ENCODE data around the gene ACOX3. TPM values are rescaled to one million over a fixed set of nuclear protein-coding genes. Genes with fewer than 3 reads are reported as not detected.
A peak's percentile ranks its signal among the peaks of the same experiment; 100 is the strongest.

ACOX3 gene
- polyA plus RNA-seq, 1 donor (not counting 4 experiments of a cell fraction or from before 2014, with no cell fraction given): 6.7 TPM

DNA sequence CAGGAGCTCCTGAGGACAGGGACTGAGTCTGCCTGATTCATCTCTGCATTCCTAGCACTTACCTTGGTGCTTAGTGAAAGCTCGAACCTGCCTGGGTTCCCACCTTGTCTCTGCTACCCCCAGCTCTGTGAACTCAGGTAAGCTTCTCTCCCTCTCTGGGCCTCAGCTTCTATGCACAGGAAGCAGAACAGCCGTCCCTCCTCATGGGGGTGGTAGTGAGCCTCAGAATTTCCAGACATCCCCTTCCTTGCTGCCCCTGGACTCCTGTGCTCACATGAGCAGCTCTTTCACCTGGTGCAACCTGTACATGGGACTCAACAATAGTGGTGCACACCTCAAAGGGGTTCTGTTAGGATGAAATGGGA lies 120.2 kb downstream of the ACOX3 start:
- dilution Hi-C loops (cut with MboI; ENCODE audit: extremely low pct_ligation_motif_present, low sequenced_read_pairs): no loop called here
- no peak overlapping the region for H3K27ac ChIP-seq (ENCODE audit: control insufficient read depth, insufficient read depth, low read length)
- no peak overlapping the region for H2AFZ ChIP-seq (ENCODE audit: control insufficient read depth, low read length)
- H3K4me2 ChIP-seq (ENCODE audit: control insufficient read depth, extremely low read depth, insufficient read depth, low read depth, low read length): no peak overlapping the region
- no peaks in the 10 kb centered on the region for H3K9me1 ChIP-seq (ENCODE audit: control insufficient read depth, extremely low read depth, insufficient read depth, low read length)
- peaks cover 4% of the 10 kb centered on the region for H3K9me3 ChIP-seq (ENCODE audit: control insufficient read depth, low read depth, low read length)
- H3K4me1 ChIP-seq (ENCODE audit: control insufficient read depth, extremely low read depth, insufficient read depth, low read length): peaks cover 37% of the 10 kb centered on the region
- no peaks in the 10 kb centered on the region for H3K27me3 ChIP-seq (ENCODE audit: control insufficient read depth, extremely low read depth, insufficient read depth, low read length)
- H3K36me3 ChIP-seq (ENCODE audit: control insufficient read depth in 2 of 2, extremely low read depth in 1 of 2, insufficient read depth in 2 of 2, low read length in 2 of 2): no peaks in the 10 kb centered on the region
- no peak overlapping the region for H3K4me3 ChIP-seq (ENCODE audit: control insufficient read depth in 2 of 3, extremely low read depth in 1 of 3, insufficient read depth in 2 of 3, low read depth in 1 of 3, low read length in 3 of 3)
- FAIRE-seq (peak; percentile 71), DNase-seq (ENCODE audit: low read depth, low spot score) (no peak)
- TF ChIP-seq, protein P1, sequence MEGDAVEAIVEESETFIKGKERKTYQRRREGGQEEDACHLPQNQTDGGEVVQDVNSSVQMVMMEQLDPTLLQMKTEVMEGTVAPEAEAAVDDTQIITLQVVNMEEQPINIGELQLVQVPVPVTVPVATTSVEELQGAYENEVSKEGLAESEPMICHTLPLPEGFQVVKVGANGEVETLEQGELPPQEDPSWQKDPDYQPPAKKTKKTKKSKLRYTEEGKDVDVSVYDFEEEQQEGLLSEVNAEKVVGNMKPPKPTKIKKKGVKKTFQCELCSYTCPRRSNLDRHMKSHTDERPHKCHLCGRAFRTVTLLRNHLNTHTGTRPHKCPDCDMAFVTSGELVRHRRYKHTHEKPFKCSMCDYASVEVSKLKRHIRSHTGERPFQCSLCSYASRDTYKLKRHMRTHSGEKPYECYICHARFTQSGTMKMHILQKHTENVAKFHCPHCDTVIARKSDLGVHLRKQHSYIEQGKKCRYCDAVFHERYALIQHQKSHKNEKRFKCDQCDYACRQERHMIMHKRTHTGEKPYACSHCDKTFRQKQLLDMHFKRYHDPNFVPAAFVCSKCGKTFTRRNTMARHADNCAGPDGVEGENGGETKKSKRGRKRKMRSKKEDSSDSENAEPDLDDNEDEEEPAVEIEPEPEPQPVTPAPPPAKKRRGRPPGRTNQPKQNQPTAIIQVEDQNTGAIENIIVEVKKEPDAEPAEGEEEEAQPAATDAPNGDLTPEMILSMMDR (optimal IDR thresholded peaks at IDR 0.05 in 1 of 3, IDR thresholded peaks at IDR 0.05 in 1 of 3, conservative IDR thresholded peaks at IDR 0.05 in 1 of 3; ENCODE audit: extremely low read depth in 1 of 3, insufficient read depth in 2 of 3, low read length in 3 of 3): peak in 2 of 3 experiments; percentile 36 to 48
- TF ChIP-seq EZH2 (IDR thresholded peaks at IDR 0.05; ENCODE audit: low read length): no peak
- H3K9ac ChIP-seq (ENCODE audit: control insufficient read depth, extremely low read depth, insufficient read depth, low read length): no peak overlapping the region
- no peaks in the 10 kb centered on the region for H4K20me1 ChIP-seq (ENCODE audit: control insufficient read depth, extremely low read depth, insufficient read depth, low read length)
- no peaks in the 10 kb centered on the region for H3K79me2 ChIP-seq (ENCODE audit: control insufficient read depth, insufficient read depth, low read length)

DNA sequence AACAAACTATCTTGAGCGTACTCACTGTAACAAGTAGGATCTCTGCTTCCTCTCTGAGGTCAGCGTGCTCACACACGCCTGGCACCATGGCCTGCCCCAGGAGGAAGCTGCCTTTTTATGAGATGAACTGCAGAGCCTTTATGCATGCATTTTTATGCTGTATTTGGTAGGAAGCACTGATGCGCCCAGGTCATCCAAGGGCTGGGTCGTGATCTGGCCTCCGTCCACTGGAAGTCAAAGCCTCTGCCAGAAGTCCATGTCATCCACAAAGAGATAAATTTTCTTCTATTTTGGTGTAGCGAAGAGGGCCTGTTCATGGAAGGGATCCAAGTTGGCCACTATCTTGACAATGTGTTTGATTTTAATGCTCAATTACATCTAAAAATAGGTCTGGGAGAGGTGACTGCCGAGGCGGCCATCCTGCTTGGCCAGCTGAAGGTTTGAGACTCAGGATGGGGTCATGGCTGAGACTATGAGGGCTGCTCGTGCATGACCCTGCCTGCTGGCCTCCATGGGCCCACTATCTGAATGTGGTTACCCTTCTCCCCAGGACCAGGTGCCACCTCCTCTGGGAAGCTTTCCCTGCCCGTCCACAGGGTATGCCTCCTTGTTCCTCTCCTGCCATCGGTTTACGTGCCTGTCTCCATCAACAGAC lies 120.7 kb downstream of the ACOX3 start:
- no peaks in the 10 kb centered on the region for H3K9me1 ChIP-seq (ENCODE audit: control insufficient read depth, extremely low read depth, insufficient read depth, low read length)

More for the DNA sequence above, 120.7 kb downstream of the ACOX3 start:
- dilution Hi-C loops (cut with MboI; ENCODE audit: extremely low pct_ligation_motif_present, low sequenced_read_pairs): no loop called here
- Histone ChIP-seq H3K9me3 (ENCODE audit: control insufficient read depth, low read depth, low read length) (peaks cover 4% of the 10 kb centered on the region), H3K27ac (ENCODE audit: control insufficient read depth, insufficient read depth, low read length) (no peak overlapping the region), H3K9ac (ENCODE audit: control insufficient read depth, extremely low read depth, insufficient read depth, low read length) (no peak overlapping the region), H3K4me3 (ENCODE audit: control insufficient read depth in 2 of 3, extremely low read depth in 1 of 3, insufficient read depth in 2 of 3, low read depth in 1 of 3, low read length in 3 of 3) (no peak overlapping the region), H3K36me3 (ENCODE audit: control insufficient read depth in 2 of 2, extremely low read depth in 1 of 2, insufficient read depth in 2 of 2, low read length in 2 of 2) (no peaks in the 10 kb centered on the region), H3K4me1 (ENCODE audit: control insufficient read depth, extremely low read depth, insufficient read depth, low read length) (peaks cover 36% of the 10 kb centered on the region), H3K27me3 (ENCODE audit: control insufficient read depth, extremely low read depth, insufficient read depth, low read length) (no peaks in the 10 kb centered on the region), H3K79me2 (ENCODE audit: control insufficient read depth, insufficient read depth, low read length) (no peaks in the 10 kb centered on the region), H4K20me1 (ENCODE audit: control insufficient read depth, extremely low read depth, insufficient read depth, low read length) (no peaks in the 10 kb centered on the region), H2AFZ (ENCODE audit: control insufficient read depth, low read length) (peak overlapping the region; percentile 23), H3K4me2 (ENCODE audit: control insufficient read depth, extremely low read depth, insufficient read depth, low read depth, low read length) (peak overlapping the region; percentile 50)
- no peak for TF ChIP-seq EZH2 (IDR thresholded peaks at IDR 0.05; ENCODE audit: low read length)
- TF ChIP-seq, protein P1 (optimal IDR thresholded peaks at IDR 0.05 in 1 of 3, IDR thresholded peaks at IDR 0.05 in 1 of 3, conservative IDR thresholded peaks at IDR 0.05 in 1 of 3; ENCODE audit: extremely low read depth in 1 of 3, insufficient read depth in 2 of 3, low read length in 3 of 3): no peak
- FAIRE-seq (peak; percentile 91), DNase-seq (ENCODE audit: low read depth, low spot score) (no peak)

Data from keratinocyte (primary cell).